SK-N-SH (cell line): ENCODE measurements around the gene HCN4. TPM values are rescaled to one million over a fixed set of nuclear protein-coding genes. Genes with fewer than 3 reads are reported as not detected.

Experiments used
- CTCF ChIA-PET: fragments of 300-600, 350-600 bp; formaldehyde crosslinking; extraction: SDS; loops from one replicate; lab custom pipeline; 2021; lab: Yijun Ruan, JAX
- POLR2A ChIA-PET: fragments of 350-600 bp; sonication (Branson Sonifier 250); formaldehyde crosslinking; extraction: SDS; loops from one replicate; lab custom pipeline; 2020; ENCODE audit warnings: antibody characterized with exemption, inconsistent platforms; lab: Yijun Ruan, JAX
- DNase-seq: peaks from one replicate; pipeline ENCODE4 v3.0.0; 2012
- H2AFZ ChIP-seq: fragments of 200-600 bp; sonication (generic); 2 replicates; pipeline ENCODE4 v1.8.1; 2016; ENCODE audit warnings: antibody characterized with exemption, mild to moderate bottlenecking, low read depth
- H3F3A ChIP-seq: fragments of 200-600 bp; sonication (generic); replicated peaks from 2 replicates; pipeline ENCODE3; 2016; ENCODE audit warnings: antibody characterized with exemption, mild to moderate bottlenecking; ENCODE audit not compliant: insufficient read depth
- H3K27ac ChIP-seq, 2 experiments: fragments of 200-500 bp in 1 of 2; fragments of 200-600 bp in 1 of 2; sonication (Bioruptor generic) in 1 of 2; sonication (generic), shearing (Covaris generic) in 1 of 2; 2 replicates each; pipeline versions ENCODE4 v1.5.1 to v1.6.1; 2014 to 2016; ENCODE audit warnings: low read depth in 2 of 2, inconsistent platforms in 1 of 2, low read length in 1 of 2, mild to moderate bottlenecking in 1 of 2, mixed read lengths in 1 of 2
- H3K27me3 ChIP-seq: fragments of 200-600 bp; sonication (generic), shearing (Covaris generic); 2 replicates; pipeline ENCODE4 v1.6.1; 2016; ENCODE audit warnings: mixed run types; ENCODE audit not compliant: insufficient read depth
- H3K36me3 ChIP-seq, 2 experiments: fragments of 200-500 bp in 1 of 2; fragments of 200-600 bp in 1 of 2; sonication (Bioruptor generic) in 1 of 2; sonication (generic) in 1 of 2; replicated peaks in 1 of 2; 2 replicates each; pipeline versions ENCODE3 to v1.5.1; 2014 to 2016; ENCODE audit warnings: low read length in 1 of 2, mild to moderate bottlenecking in 1 of 2; ENCODE audit not compliant: insufficient read depth in 2 of 2, control insufficient read depth in 1 of 2
- H3K4me1 ChIP-seq, 2 experiments: fragments of 200-500 bp in 1 of 2; fragments of 200-600 bp in 1 of 2; sonication (Bioruptor generic) in 1 of 2; sonication (generic), shearing (Covaris generic) in 1 of 2; 2 replicates each; pipeline versions ENCODE4 v1.5.1 to v1.6.1; 2014 to 2016; ENCODE audit warnings: low read depth in 1 of 2, low read length in 1 of 2, mixed run types in 1 of 2; ENCODE audit not compliant: insufficient read depth in 2 of 2, control insufficient read depth in 1 of 2
- H3K4me2 ChIP-seq: fragments of 200-600 bp; sonication (generic), shearing (Covaris generic); 2 replicates; pipeline ENCODE4 v1.6.1; 2017; ENCODE audit warnings: mixed run types
- H3K4me3 ChIP-seq, 2 experiments: fragments of 200-500 bp in 1 of 2; fragments of 200-600 bp in 1 of 2; sonication (Bioruptor generic) in 1 of 2; sonication (generic), shearing (Covaris generic) in 1 of 2; 2 replicates each; pipeline versions ENCODE4 v1.5.1 to v1.8.1; 2014 to 2016; ENCODE audit warnings: low read depth in 2 of 2, inconsistent platforms in 1 of 2, low read length in 1 of 2, mild to moderate bottlenecking in 1 of 2, mixed read lengths in 1 of 2, moderate library complexity in 1 of 2
- H3K79me2 ChIP-seq: fragments of 200-600 bp; sonication (generic); 2 replicates; pipeline ENCODE4 v1.8.1; 2017; ENCODE audit warnings: mild to moderate bottlenecking; ENCODE audit not compliant: insufficient read depth
- H3K9ac ChIP-seq: fragments of 200-600 bp; sonication (generic); 2 replicates; pipeline ENCODE4 v1.6.1; 2017; ENCODE audit warnings: mixed run types
- H3K9me2 ChIP-seq: fragments of 200-600 bp; sonication (generic); 2 replicates; pipeline ENCODE4 v1.6.1; 2017; ENCODE audit warnings: mixed run types
- H3K9me3 ChIP-seq: fragments of 200-600 bp; sonication (generic); 2 replicates; pipeline ENCODE4 v1.6.1; 2017; ENCODE audit warnings: mixed run types, mild to moderate bottlenecking, moderate library complexity
- H4K20me1 ChIP-seq: fragments of 200-600 bp; sonication (generic); 2 replicates; pipeline ENCODE4 v1.6.1; 2017; ENCODE audit warnings: mild to moderate bottlenecking, mixed run types; ENCODE audit not compliant: insufficient read depth
- CTCF ChIP-seq: fragments of 200-600 bp; sonication (generic); IDR thresholded peaks from 2 replicates; pipeline ENCODE4 v1.6.1; 2017; ENCODE audit warnings: antibody characterized with exemption, mild to moderate bottlenecking, moderate library complexity
- ELF1 ChIP-seq: IDR thresholded peaks from 2 replicates; pipeline ENCODE4 v1.4.0; 2012
- EP300 ChIP-seq, 2 experiments: IDR thresholded peaks; 2 replicates each; pipeline versions ENCODE4 v1.4.0 to v1.6.1; 2012; ENCODE audit warnings: borderline replicate concordance in 1 of 2, low read depth in 1 of 2, low read length in 1 of 2
- EZH2phosphoT487 ChIP-seq: fragments of 200-600 bp; sonication (generic); IDR thresholded peaks from 2 replicates; pipeline ENCODE4 v1.6.1; 2017; ENCODE audit warnings: low read depth, mixed run types, mild to moderate bottlenecking, antibody characterized with exemption, moderate library complexity, borderline replicate concordance
- FOSL2 ChIP-seq: IDR thresholded peaks from 2 replicates; pipeline ENCODE4 v1.4.0; 2012; ENCODE audit warnings: low read depth, mild to moderate bottlenecking, moderate library complexity, borderline replicate concordance
- FOXJ3 ChIP-seq: sonication (generic); formaldehyde crosslinking; IDR thresholded peaks from 2 replicates; pipeline ENCODE4 v1.5.1; 2020; ENCODE audit warnings: mild to moderate bottlenecking, missing genetic modification reagents
- FOXM1 ChIP-seq: IDR thresholded peaks from 2 replicates; pipeline ENCODE4 v1.4.0; 2012; ENCODE audit warnings: low read depth, mild to moderate bottlenecking
- GABPA ChIP-seq: IDR thresholded peaks from 2 replicates; pipeline ENCODE4 v1.4.0; 2012; ENCODE audit warnings: low read depth, mild to moderate bottlenecking
- GATA2 ChIP-seq: sonication (generic); formaldehyde crosslinking; IDR thresholded peaks from 2 replicates; pipeline ENCODE4 v1.5.0; 2020; ENCODE audit warnings: mild to moderate bottlenecking, missing genetic modification reagents
- IRF3 ChIP-seq: fragments of 150-350 bp; IDR thresholded peaks from 2 replicates; pipeline ENCODE4 v1.6.1; 2016; ENCODE audit warnings: mild to moderate bottlenecking, low read depth, low read length
- MEF2A ChIP-seq: IDR thresholded peaks from 2 replicates; pipeline ENCODE4 v1.4.0; 2012; ENCODE audit warnings: low read depth, borderline replicate concordance
- NFIC ChIP-seq: IDR thresholded peaks from 2 replicates; pipeline ENCODE4 v1.4.0; 2012; ENCODE audit warnings: borderline replicate concordance
- NRF1 ChIP-seq: IDR thresholded peaks from 2 replicates; pipeline ENCODE4 v1.6.1; 2012; ENCODE audit warnings: low read depth, mild to moderate bottlenecking, low read length
- POLR2AphosphoS5 ChIP-seq: IDR thresholded peaks from 2 replicates; pipeline ENCODE4 v1.6.1; 2012; ENCODE audit warnings: low read depth, low read length
- REST ChIP-seq: IDR thresholded peaks from 2 replicates; pipeline ENCODE4 v1.6.1; 2012; ENCODE audit warnings: mild to moderate bottlenecking, low read depth, low read length, moderate library complexity
- RXRA ChIP-seq: IDR thresholded peaks from 2 replicates; pipeline ENCODE4 v1.4.0; 2012; ENCODE audit warnings: low read depth, mild to moderate bottlenecking, borderline replicate concordance
- SIN3A ChIP-seq: IDR thresholded peaks from 2 replicates; pipeline ENCODE4 v1.6.1; 2012; ENCODE audit warnings: low read depth, mild to moderate bottlenecking, low read length, moderate library complexity, borderline replicate concordance
- SMC3 ChIP-seq: IDR thresholded peaks from 2 replicates; pipeline ENCODE4 v1.6.1; 2012; ENCODE audit warnings: low read depth, low read length, improper control_type of control experiment
- YY1 ChIP-seq: IDR thresholded peaks from 2 replicates; pipeline ENCODE4 v1.4.0; 2012; ENCODE audit warnings: low read depth, mild to moderate bottlenecking
- WGBS: methylation state at CpG from one replicate; pipeline ENCODE4 v1.1.6; 2017; ENCODE audit warnings: low lambda C conversion rate; 5-methylcytosine and 5-hydroxymethylcytosine counted together
- polyA plus RNA-seq, 3 experiments: library from polyadenylated mRNA; depleted of rRNA; stranded (reverse); fragments of >200 nt; gene quantifications; 2 replicates each; pipeline ENCODE4 v1.2.3, GENCODE V29; 2012
- TF ChIP-seq, protein P1 (sequence below): IDR thresholded peaks from 2 replicates; pipeline ENCODE4 v1.4.0; 2012; ENCODE audit warnings: low read depth
- TF ChIP-seq, protein P2 (sequence below): fragments of 150-350 bp; IDR thresholded peaks from 2 replicates; pipeline ENCODE4 v1.6.1; 2017; ENCODE audit warnings: antibody characterized with exemption, low read length, low read depth, borderline replicate concordance

Gene HCN4
- polyA plus RNA-seq, 1 of the 3 experiments (the other 2 are of a cell fraction): not detected

DNA sequence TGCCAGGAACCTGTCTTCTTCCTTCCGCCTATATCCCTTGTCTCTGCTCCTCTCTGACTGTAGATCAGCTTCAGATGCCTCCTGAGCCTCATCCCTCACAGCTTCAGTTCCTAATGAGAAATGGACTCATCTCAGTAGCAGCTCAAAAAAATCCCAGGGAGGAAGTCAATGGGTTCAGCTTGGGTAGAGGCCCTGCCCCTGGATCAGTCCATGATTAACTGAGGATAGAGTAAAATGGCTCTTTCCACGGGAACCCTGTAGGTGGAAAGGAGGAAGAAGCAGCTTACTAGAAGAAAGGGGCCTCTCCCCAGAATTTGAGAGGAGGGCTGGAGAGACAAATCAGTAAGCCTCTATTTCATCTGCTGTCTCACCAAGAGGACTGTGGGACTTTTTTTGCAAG, 26.9 kb upstream of the HCN4 start:
- H3K27ac ChIP-seq: no peak overlapping the region
- no peak overlapping the region for H3K4me2 ChIP-seq
- no peaks in the 10 kb centered on the region for H4K20me1 ChIP-seq
- H3K36me3 ChIP-seq: no peaks in the 10 kb centered on the region
- ChIA-PET POLR2A (no interaction called here), CTCF (no interaction called here)
- H3F3A ChIP-seq: no peaks in the 10 kb centered on the region
- no peak for DNase-seq
- no peaks in the 10 kb centered on the region for H3K79me2 ChIP-seq
- no peak overlapping the region for H3K4me3 ChIP-seq
- no peaks in the 10 kb centered on the region for H3K27me3 ChIP-seq
- TF ChIP-seq, protein P1, sequence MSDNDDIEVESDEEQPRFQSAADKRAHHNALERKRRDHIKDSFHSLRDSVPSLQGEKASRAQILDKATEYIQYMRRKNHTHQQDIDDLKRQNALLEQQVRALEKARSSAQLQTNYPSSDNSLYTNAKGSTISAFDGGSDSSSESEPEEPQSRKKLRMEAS: no peak
- no peak for TF ChIP-seq FOSL2
- TF ChIP-seq IRF3: no peak
- no peak for TF ChIP-seq REST
- TF ChIP-seq ELF1: no peak
- TF ChIP-seq NRF1: no peak
- TF ChIP-seq POLR2AphosphoS5: no peak
- H3K9me2 ChIP-seq: no peaks in the 10 kb centered on the region
- H3K9ac ChIP-seq: no peak overlapping the region
- WGBS: 56% methylated on average over 2 of the region's 2 CpGs
- no peak overlapping the region for H2AFZ ChIP-seq
- no peaks in the 10 kb centered on the region for H3K9me3 ChIP-seq
- H3K4me1 ChIP-seq: peaks cover 0 to 12% of the 10 kb centered on the region in 2 experiments; a peak in 1 of 4 replicates

- no peak overlapping the region for H3K4me2 ChIP-seq
- no peak overlapping the region for H3K27ac ChIP-seq
- H3K4me3 ChIP-seq: no peak overlapping the region
- no peak for DNase-seq
- no peaks in the 10 kb centered on the region for H3K36me3 ChIP-seq
- H3K79me2 ChIP-seq: no peaks in the 10 kb centered on the region
- peaks cover 0 to 12% of the 10 kb centered on the region in 2 experiments; a peak in 1 of 4 replicates for H3K4me1 ChIP-seq
- no peaks in the 10 kb centered on the region for H3K9me2 ChIP-seq
- ChIA-PET POLR2A (no interaction called here), CTCF (interaction anchor here (1.0 kb wide), 1 partner anchor 22 kb away, joined by 3 read pairs; no protein-coding TSS in a partner anchor)
- no peaks in the 10 kb centered on the region for H3K27me3 ChIP-seq
- H3F3A ChIP-seq: no peaks in the 10 kb centered on the region
- no peaks in the 10 kb centered on the region for H4K20me1 ChIP-seq
- H2AFZ ChIP-seq: no peak overlapping the region
- H3K9me3 ChIP-seq: no peaks in the 10 kb centered on the region
- no peak overlapping the region for H3K9ac ChIP-seq
- TF ChIP-seq POLR2AphosphoS5 (no peak), EZH2phosphoT487 (no peak), FOXM1 (no peak), GATA2 (CRISPR knock-in tag) (no peak), SIN3A (no peak), YY1 (no peak), MEF2A (no peak), GABPA (no peak), FOXJ3 (CRISPR knock-in tag) (no peak), NFIC (no peak), CTCF (no peak), EP300 (IDR thresholded peaks at IDR 0.05; ENCODE audit: borderline replicate concordance in 1 of 2, low read depth in 1 of 2, low read length in 1 of 2) (no peak), SMC3 (no peak), RXRA (no peak), ELF1 (no peak)
- TF ChIP-seq, protein P2, sequence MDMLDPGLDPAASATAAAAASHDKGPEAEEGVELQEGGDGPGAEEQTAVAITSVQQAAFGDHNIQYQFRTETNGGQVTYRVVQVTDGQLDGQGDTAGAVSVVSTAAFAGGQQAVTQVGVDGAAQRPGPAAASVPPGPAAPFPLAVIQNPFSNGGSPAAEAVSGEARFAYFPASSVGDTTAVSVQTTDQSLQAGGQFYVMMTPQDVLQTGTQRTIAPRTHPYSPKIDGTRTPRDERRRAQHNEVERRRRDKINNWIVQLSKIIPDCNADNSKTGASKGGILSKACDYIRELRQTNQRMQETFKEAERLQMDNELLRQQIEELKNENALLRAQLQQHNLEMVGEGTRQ: no peak
These were observed 26.0 kb upstream of the HCN4 start for GRCh38 chr15:73394782-73395181.
